PFSK-1 (cell line): Measurements from ENCODE around the gene SERPINH1.

Source experiments
- FOXP2 ChIP-seq: optimal IDR thresholded peaks from 2 replicates; pipeline ENCODE3; 2011; ENCODE audit warnings: borderline replicate concordance, control low read depth, inconsistent platforms; ENCODE audit not compliant: insufficient read depth; ENCODE audit errors: extremely low read length, extremely low read depth
- POLR2AphosphoS5 ChIP-seq: IDR thresholded peaks from 2 replicates; pipeline ENCODE4 v1.6.1; 2012; ENCODE audit warnings: low read depth, mild to moderate bottlenecking, control low read depth, low read length, moderate library complexity
- SIN3A ChIP-seq: IDR thresholded peaks from 2 replicates; pipeline ENCODE4 v1.6.1; 2012; ENCODE audit warnings: mild to moderate bottlenecking, low read length, moderate library complexity, borderline replicate concordance; ENCODE audit not compliant: insufficient read depth
- TAF1 ChIP-seq: IDR thresholded peaks from 2 replicates; pipeline ENCODE4 v1.6.1; 2012; ENCODE audit warnings: low read length, control low read depth, borderline replicate concordance; ENCODE audit not compliant: insufficient read depth
- TF ChIP-seq, protein P1 (sequence below), 2 experiments: IDR thresholded peaks; 2 replicates each; pipeline versions ENCODE4 v1.6.1 to v1.8.0; 2011 to 2012; ENCODE audit warnings: low read depth in 2 of 2, low read length in 2 of 2, control low read depth in 1 of 2, inconsistent platforms in 1 of 2, mild to moderate bottlenecking in 1 of 2, moderate library complexity in 1 of 2; ENCODE audit not compliant: insufficient read depth in 1 of 2

Gene SERPINH1

DNA sequence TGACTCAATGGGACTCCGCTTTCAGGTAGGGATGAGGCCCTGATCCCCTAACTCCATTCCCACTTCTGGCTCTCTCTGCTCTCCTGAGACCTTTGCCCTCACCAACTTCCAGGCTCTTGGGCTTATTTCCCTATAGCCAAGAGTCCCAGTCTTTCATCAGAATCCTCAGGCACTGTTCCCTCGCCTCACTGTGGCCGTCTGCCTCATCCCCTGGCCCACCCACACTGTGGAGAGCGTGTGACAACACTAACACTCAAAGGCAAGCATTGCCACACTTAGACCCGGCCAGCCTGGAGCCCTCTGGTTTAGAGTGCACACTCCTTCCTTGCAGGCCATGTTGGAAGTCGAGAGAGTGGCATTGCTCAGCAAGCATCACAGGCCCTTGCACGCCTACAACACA, 27.0 kb downstream of the SERPINH1 start:
- TF ChIP-seq SIN3A (no peak), POLR2AphosphoS5 (no peak), TAF1 (no peak), FOXP2 (no peak)
- TF ChIP-seq, protein P1, sequence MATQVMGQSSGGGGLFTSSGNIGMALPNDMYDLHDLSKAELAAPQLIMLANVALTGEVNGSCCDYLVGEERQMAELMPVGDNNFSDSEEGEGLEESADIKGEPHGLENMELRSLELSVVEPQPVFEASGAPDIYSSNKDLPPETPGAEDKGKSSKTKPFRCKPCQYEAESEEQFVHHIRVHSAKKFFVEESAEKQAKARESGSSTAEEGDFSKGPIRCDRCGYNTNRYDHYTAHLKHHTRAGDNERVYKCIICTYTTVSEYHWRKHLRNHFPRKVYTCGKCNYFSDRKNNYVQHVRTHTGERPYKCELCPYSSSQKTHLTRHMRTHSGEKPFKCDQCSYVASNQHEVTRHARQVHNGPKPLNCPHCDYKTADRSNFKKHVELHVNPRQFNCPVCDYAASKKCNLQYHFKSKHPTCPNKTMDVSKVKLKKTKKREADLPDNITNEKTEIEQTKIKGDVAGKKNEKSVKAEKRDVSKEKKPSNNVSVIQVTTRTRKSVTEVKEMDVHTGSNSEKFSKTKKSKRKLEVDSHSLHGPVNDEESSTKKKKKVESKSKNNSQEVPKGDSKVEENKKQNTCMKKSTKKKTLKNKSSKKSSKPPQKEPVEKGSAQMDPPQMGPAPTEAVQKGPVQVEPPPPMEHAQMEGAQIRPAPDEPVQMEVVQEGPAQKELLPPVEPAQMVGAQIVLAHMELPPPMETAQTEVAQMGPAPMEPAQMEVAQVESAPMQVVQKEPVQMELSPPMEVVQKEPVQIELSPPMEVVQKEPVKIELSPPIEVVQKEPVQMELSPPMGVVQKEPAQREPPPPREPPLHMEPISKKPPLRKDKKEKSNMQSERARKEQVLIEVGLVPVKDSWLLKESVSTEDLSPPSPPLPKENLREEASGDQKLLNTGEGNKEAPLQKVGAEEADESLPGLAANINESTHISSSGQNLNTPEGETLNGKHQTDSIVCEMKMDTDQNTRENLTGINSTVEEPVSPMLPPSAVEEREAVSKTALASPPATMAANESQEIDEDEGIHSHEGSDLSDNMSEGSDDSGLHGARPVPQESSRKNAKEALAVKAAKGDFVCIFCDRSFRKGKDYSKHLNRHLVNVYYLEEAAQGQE (IDR thresholded peaks at IDR 0.05; ENCODE audit: insufficient read depth in 1 of 2, low read depth in 2 of 2, low read length in 2 of 2) = no peak

DNA sequence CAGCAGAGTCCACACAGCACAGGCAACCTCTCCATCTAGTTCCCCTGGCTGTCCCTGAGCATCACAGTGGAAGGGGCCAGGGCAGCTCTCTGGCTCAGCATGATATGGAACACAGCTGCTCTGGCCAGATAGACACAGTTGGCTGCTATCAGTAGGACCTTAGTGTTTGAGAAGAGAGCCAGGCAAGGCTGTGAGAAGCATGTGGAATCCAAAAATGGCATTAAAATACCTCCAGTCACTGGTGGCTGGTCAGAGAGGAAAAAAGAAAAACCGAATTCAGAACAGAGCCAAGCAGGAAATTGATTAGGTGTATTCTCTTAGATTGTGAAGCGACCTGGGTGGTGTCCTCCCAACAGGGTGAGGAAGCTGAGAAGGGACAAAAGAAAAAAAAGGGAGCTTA, 27.9 kb downstream of the SERPINH1 start:
- TF ChIP-seq POLR2AphosphoS5 (no peak), TAF1 (no peak), SIN3A (no peak), FOXP2 (no peak)
- TF ChIP-seq, protein P1 (IDR thresholded peaks at IDR 0.05; ENCODE audit: insufficient read depth in 1 of 2, low read depth in 2 of 2, low read length in 2 of 2) = no peak

DNA sequence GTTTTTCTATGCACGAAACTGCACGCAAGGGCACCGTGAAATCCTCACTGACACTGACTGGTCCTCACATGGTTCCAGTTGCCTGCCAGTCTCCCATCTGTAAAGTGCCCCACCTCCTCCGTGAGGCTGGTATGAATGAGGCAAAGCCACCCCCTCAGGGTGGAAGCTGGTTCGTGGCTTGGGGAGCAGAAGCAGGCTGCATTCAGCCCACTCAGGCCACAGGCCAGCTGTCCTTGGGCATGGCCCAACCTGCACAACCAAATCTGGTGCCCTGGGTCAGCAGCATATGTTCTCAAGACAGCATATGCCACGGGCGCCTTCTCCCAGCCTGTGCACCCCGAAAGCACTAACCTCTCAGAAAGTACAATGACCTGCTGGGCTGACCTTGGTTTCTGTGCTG, 29.3 kb downstream of the SERPINH1 start:
- no peak for TF ChIP-seq SIN3A
- TF ChIP-seq, protein P1 (IDR thresholded peaks at IDR 0.05; ENCODE audit: insufficient read depth in 1 of 2, low read depth in 2 of 2, low read length in 2 of 2) = no peak
- TF ChIP-seq TAF1 = no peak
- no peak for TF ChIP-seq POLR2AphosphoS5
- TF ChIP-seq FOXP2 = no peak

DNA sequence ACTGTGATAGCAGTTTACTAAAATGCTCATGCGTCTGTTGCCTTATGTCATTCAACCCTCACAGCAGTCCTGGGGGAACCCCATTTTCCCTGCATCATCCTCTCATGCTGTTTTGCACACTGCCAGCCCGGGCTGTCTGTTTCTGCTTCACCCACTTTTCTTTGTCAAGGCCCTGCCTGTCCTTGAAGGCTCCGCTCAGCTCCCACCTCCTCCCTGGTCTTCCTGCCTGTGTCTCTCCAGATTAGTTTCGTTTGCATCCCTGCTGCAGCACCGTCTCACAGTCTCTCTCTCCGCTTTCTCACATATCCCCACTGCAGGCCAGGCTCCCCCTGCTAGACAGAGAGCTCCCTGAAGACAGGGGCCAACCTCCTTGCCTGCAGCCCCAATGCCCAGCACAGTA, 29.9 kb downstream of the SERPINH1 start:
- TF ChIP-seq, protein P1 (IDR thresholded peaks at IDR 0.05; ENCODE audit: insufficient read depth in 1 of 2, low read depth in 2 of 2, low read length in 2 of 2) = no peak
- no peak for TF ChIP-seq TAF1
- no peak for TF ChIP-seq POLR2AphosphoS5
- TF ChIP-seq SIN3A = no peak
- no peak for TF ChIP-seq FOXP2

DNA sequence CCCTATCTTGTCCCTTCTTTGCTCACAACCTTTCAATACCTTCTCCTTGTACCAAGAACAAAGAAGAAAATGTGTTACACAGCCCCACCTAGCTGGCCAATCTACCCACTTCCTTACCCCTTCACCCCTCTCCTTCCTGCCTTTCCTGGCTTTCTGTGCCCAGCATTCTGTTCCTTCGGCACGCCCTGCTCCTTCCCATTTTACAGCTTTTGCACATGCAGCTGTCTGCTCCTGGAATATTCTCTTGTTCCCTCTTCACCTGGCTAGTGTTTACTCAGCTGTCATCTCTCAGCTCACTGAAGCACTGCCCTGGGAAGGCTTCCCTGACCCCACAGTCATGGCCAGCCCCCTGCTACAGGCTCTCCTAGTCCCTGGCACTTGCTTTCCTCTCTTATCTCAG, 30.7 kb downstream of the SERPINH1 start:
- TF ChIP-seq POLR2AphosphoS5 = no peak
- no peak for TF ChIP-seq TAF1
- TF ChIP-seq, protein P1 (IDR thresholded peaks at IDR 0.05; ENCODE audit: insufficient read depth in 1 of 2, low read depth in 2 of 2, low read length in 2 of 2) = no peak
- TF ChIP-seq SIN3A = no peak
- no peak for TF ChIP-seq FOXP2
